ENCODE measurements around the gene CFAP46. TPM values are rescaled to one million over a fixed set of nuclear protein-coding genes. Genes with fewer than 3 reads are reported as not detected.

The CFAP46 gene
- total and polyA plus RNA-seq, 4 donors = 0.33 to 0.59 (median 0.42) TPM

- Histone ChIP-seq H3K4me3 (ENCODE audit: low read depth in 1 of 3, low read length in 3 of 3) (no peak overlapping the region), H3K36me3 (ENCODE audit: control insufficient read depth in 4 of 4, insufficient read depth in 3 of 4, low read depth in 1 of 4, low read length in 3 of 4) (no peaks in the 10 kb centered on the region), H3K4me1 (ENCODE audit: control insufficient read depth in 4 of 4, insufficient read depth in 4 of 4, low read length in 3 of 4) (no peaks in the 10 kb centered on the region), H3K9ac (ENCODE audit: low read depth in 1 of 2, low read length in 2 of 2) (no peak overlapping the region), H3K27me3 (ENCODE audit: control insufficient read depth in 4 of 4, insufficient read depth in 4 of 4, low read length in 3 of 4) (no peaks in the 10 kb centered on the region), H3K9me3 (ENCODE audit: control insufficient read depth in 4 of 4, low read length in 3 of 4) (no peaks in the 10 kb centered on the region), H3K27ac (ENCODE audit: low read depth in 1 of 2, low read length in 2 of 2) (no peak overlapping the region)
- no peak for DNase-seq (ENCODE audit: low spot score)
- WGBS = 91% methylated on average over 15 of the region's 17 CpGs
- no peak for TF ChIP-seq JUND (IDR thresholded peaks at IDR 0.05)
- no peak for TF ChIP-seq REST (IDR thresholded peaks at IDR 0.05)
- no peak for TF ChIP-seq ATF3 (IDR thresholded peaks at IDR 0.05)
- TF ChIP-seq CTCF (IDR thresholded peaks at IDR 0.05; ENCODE audit: low read depth, low read length, missing input control) = no peak
These were observed 27.6 kb downstream of the CFAP46 start for GRCh38 chr10:132914732-132915131.

GRCh38 chr10:132913559-132914115, 28.7 kb downstream of the CFAP46 start:
- no peaks in the 10 kb centered on the region for H3K36me3 ChIP-seq (ENCODE audit: control insufficient read depth in 4 of 4, insufficient read depth in 3 of 4, low read depth in 1 of 4, low read length in 3 of 4)
- DNase-seq (ENCODE audit: low spot score) = no peak
- H3K27me3 ChIP-seq (ENCODE audit: control insufficient read depth in 4 of 4, insufficient read depth in 4 of 4, low read length in 3 of 4) = no peaks in the 10 kb centered on the region
- TF ChIP-seq HNF4A (conservative IDR thresholded peaks at IDR 0.05) (no peak), TAF1 (conservative IDR thresholded peaks at IDR 0.05) (no peak), JUND (IDR thresholded peaks at IDR 0.05) (no peak), FOXA1 (IDR thresholded peaks at IDR 0.05) (no peak), FOXA2 (IDR thresholded peaks at IDR 0.05) (no peak), RAD21 (IDR thresholded peaks at IDR 0.05) (no peak), GABPA (IDR thresholded peaks at IDR 0.05 in 1 of 2, conservative IDR thresholded peaks at IDR 0.05 in 1 of 2) (no peak), NR2F2 (IDR thresholded peaks at IDR 0.05) (no peak), HNF4G (IDR thresholded peaks at IDR 0.05) (no peak), EGR1 (IDR thresholded peaks at IDR 0.05; ENCODE audit: low read depth in 2 of 2) (no peak), CTCF (IDR thresholded peaks at IDR 0.05; ENCODE audit: low read depth, low read length, missing input control) (no peak), REST (IDR thresholded peaks at IDR 0.05) (no peak), ZBTB33 (IDR thresholded peaks at IDR 0.05) (no peak), YY1 (IDR thresholded peaks at IDR 0.05) (no peak), ATF3 (IDR thresholded peaks at IDR 0.05) (no peak), MAX (IDR thresholded peaks at IDR 0.05) (no peak)
- 88% methylated on average over 26 of the region's 26 CpGs for WGBS
- no peak overlapping the region for H3K27ac ChIP-seq (ENCODE audit: low read depth in 1 of 2, low read length in 2 of 2)
- H3K4me1 ChIP-seq (ENCODE audit: control insufficient read depth in 4 of 4, insufficient read depth in 4 of 4, low read length in 3 of 4) = no peaks in the 10 kb centered on the region
- H3K9me3 ChIP-seq (ENCODE audit: control insufficient read depth in 4 of 4, low read length in 3 of 4) = no peaks in the 10 kb centered on the region
- no peak overlapping the region for H3K4me3 ChIP-seq (ENCODE audit: low read depth in 1 of 3, low read length in 3 of 3)
- H3K9ac ChIP-seq (ENCODE audit: low read depth in 1 of 2, low read length in 2 of 2) = no peak overlapping the region

Measured in liver (tissue), 9 donors.